Prostate gland (tissue), 2 donors: ENCODE results near the gene FBXL5.

Source experiments
- POLR2A ChIP-seq: fragments of 450-650 bp; IDR thresholded peaks from one replicate; pipeline ENCODE4 v1.6.1; 2016; ENCODE audit warnings: antibody characterized with exemption, mild to moderate bottlenecking
- POLR2AphosphoS5 ChIP-seq: sonication (generic); formaldehyde crosslinking; IDR thresholded peaks from one replicate; pipeline ENCODE4 v1.6.1; 2017; ENCODE audit warnings: antibody characterized with exemption
- TF ChIP-seq, protein P1 (sequence below), 4 experiments: fragments of 200-600 bp in 2 of 4; fragments of 450-650 bp in 2 of 4; sonication (generic) in 2 of 4; IDR thresholded peaks; 1 replicate in 3 of 4; 2 replicates in 1 of 4; pipeline ENCODE4 v1.5.1; 2016 to 2019; ENCODE audit warnings: antibody characterized with exemption in 4 of 4, mild to moderate bottlenecking in 2 of 4, moderate library complexity in 2 of 4

GRCh38 chr4:15653420-15653819 is 1.7 kb downstream of the FBXL5 start:
- TF ChIP-seq, protein P1, sequence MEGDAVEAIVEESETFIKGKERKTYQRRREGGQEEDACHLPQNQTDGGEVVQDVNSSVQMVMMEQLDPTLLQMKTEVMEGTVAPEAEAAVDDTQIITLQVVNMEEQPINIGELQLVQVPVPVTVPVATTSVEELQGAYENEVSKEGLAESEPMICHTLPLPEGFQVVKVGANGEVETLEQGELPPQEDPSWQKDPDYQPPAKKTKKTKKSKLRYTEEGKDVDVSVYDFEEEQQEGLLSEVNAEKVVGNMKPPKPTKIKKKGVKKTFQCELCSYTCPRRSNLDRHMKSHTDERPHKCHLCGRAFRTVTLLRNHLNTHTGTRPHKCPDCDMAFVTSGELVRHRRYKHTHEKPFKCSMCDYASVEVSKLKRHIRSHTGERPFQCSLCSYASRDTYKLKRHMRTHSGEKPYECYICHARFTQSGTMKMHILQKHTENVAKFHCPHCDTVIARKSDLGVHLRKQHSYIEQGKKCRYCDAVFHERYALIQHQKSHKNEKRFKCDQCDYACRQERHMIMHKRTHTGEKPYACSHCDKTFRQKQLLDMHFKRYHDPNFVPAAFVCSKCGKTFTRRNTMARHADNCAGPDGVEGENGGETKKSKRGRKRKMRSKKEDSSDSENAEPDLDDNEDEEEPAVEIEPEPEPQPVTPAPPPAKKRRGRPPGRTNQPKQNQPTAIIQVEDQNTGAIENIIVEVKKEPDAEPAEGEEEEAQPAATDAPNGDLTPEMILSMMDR (IDR thresholded peaks at IDR 0.05) = no peak
- TF ChIP-seq POLR2A = no peak
- no peak for TF ChIP-seq POLR2AphosphoS5
